Tibial nerve (tissue), 4 donors: ENCODE results near the gene ZBTB7C. TPM values are rescaled to one million over a fixed set of nuclear protein-coding genes. Genes with fewer than 3 reads are reported as not detected.

ENCODE experiments used
- DNase-seq, 2 donors: peaks; one replicate each; pipeline ENCODE4 v3.0.0-alpha.2; 2019; ENCODE audit warnings: low spot score in 2 of 2
- H3K27ac ChIP-seq, 4 donors: fragments of 200-600 bp; sonication (generic) in 3 of 4; one replicate each; pipeline ENCODE4 v1.5.1; 2017 to 2019; ENCODE audit warnings: mild to moderate bottlenecking in 1 of 4
- H3K27me3 ChIP-seq, 2 donors: fragments of 200-600 bp; sonication (generic) in 1 of 2; one replicate each; pipeline versions ENCODE4 v1.5.1 to v1.6.0; 2017 to 2019
- H3K36me3 ChIP-seq, 3 donors: fragments of 200-600 bp; sonication (generic); one replicate each; pipeline ENCODE4 v1.5.1; 2018 to 2019
- H3K4me1 ChIP-seq, 4 donors: fragments of 200-600 bp; sonication (generic) in 3 of 4; one replicate each; pipeline ENCODE4 v1.5.1; 2017 to 2019
- H3K4me3 ChIP-seq, 4 donors: fragments of 200-600 bp; sonication (generic) in 3 of 4; one replicate each; pipeline ENCODE4 v1.5.1; 2017 to 2019; ENCODE audit warnings: mild to moderate bottlenecking in 1 of 4, moderate library complexity in 1 of 4
- H3K9me3 ChIP-seq, 4 donors: fragments of 200-600 bp; sonication (generic) in 3 of 4; one replicate each; pipeline ENCODE4 v1.5.1; 2017 to 2019
- CTCF ChIP-seq, 5 experiments: fragments of 200-600 bp in 3 of 5; fragments of 450-650 bp in 2 of 5; sonication (generic) in 3 of 5; IDR thresholded peaks; one replicate each; pipeline ENCODE4 v1.5.1; 2016 to 2019; ENCODE audit warnings: antibody characterized with exemption in 5 of 5, mild to moderate bottlenecking in 3 of 5, moderate library complexity in 2 of 5
- EP300 ChIP-seq, 2 donors: sonication (generic); formaldehyde crosslinking; IDR thresholded peaks; one replicate each; pipeline ENCODE4 v1.6.1; 2017; ENCODE audit warnings: antibody characterized with exemption in 2 of 2, mild to moderate bottlenecking in 1 of 2
- POLR2A ChIP-seq, 2 donors: fragments of 450-650 bp; IDR thresholded peaks; one replicate each; pipeline ENCODE4 v1.6.1; 2017; ENCODE audit warnings: antibody characterized with exemption in 2 of 2, mild to moderate bottlenecking in 2 of 2, moderate library complexity in 2 of 2
- WGBS, 2 donors: methylation state at CpG; one replicate each; pipeline ENCODE4 v1.1.5; 2018; 5-methylcytosine and 5-hydroxymethylcytosine counted together
- total RNA-seq, 4 donors: library from RNA; depleted of rRNA; stranded (reverse); fragments of >200 nt; gene quantifications; one replicate each; pipeline ENCODE4 v1.1.0, GENCODE V29; 2016

Gene ZBTB7C
- total RNA-seq, 4 donors from 2014 or later = 24.6 to 95.0 (median 75.3) TPM

GRCh38 chr18:48013162-48013561, 396.0 kb downstream of the ZBTB7C start:
- no peak for TF ChIP-seq POLR2A (IDR thresholded peaks at IDR 0.05)
- no peak for TF ChIP-seq EP300 (IDR thresholded peaks at IDR 0.05)
- TF ChIP-seq CTCF (IDR thresholded peaks at IDR 0.05) = no peak
- no peak for DNase-seq
- Histone ChIP-seq H3K4me1 (peaks cover 0 to 6% (median 3%) of the 10 kb centered on the region in 4 donors), H3K9me3 (no peaks in the 10 kb centered on the region), H3K27ac (no peak overlapping the region), H3K27me3 (no peaks in the 10 kb centered on the region), H3K4me3 (no peak overlapping the region), H3K36me3 (no peaks in the 10 kb centered on the region)
- 46 to 47% methylated on average over 4 of the region's 4 CpGs for WGBS, 2 donors

- Histone ChIP-seq H3K27ac (no peak overlapping the region), H3K9me3 (no peaks in the 10 kb centered on the region), H3K36me3 (no peaks in the 10 kb centered on the region), H3K4me3 (no peak overlapping the region), H3K27me3 (no peaks in the 10 kb centered on the region), H3K4me1 (peaks cover 0 to 11% (median 3%) of the 10 kb centered on the region in 4 donors)
- WGBS, 2 donors = 73 to 76% methylated on average over 6 of the region's 6 CpGs
- no peak for TF ChIP-seq EP300 (IDR thresholded peaks at IDR 0.05)
- no peak for TF ChIP-seq CTCF (IDR thresholded peaks at IDR 0.05)
- TF ChIP-seq POLR2A (IDR thresholded peaks at IDR 0.05) = no peak
- no peak for DNase-seq
Observed at GRCh38 chr18:48011926-48012465, 397.2 kb downstream of the ZBTB7C start.

GRCh38 chr18:48010264-48010663, 398.9 kb downstream of the ZBTB7C start:
- DNase-seq = no peak
- H3K4me1 ChIP-seq = peaks cover 0 to 11% (median 3%) of the 10 kb centered on the region in 4 donors
- H3K27me3 ChIP-seq = no peaks in the 10 kb centered on the region
- TF ChIP-seq POLR2A (IDR thresholded peaks at IDR 0.05) (no peak), EP300 (IDR thresholded peaks at IDR 0.05) (no peak), CTCF (IDR thresholded peaks at IDR 0.05) (no peak)
- WGBS, 2 donors = 92 to 97% methylated on average over 2 of the region's 2 CpGs
- no peak overlapping the region for H3K4me3 ChIP-seq
- H3K36me3 ChIP-seq = no peaks in the 10 kb centered on the region
- H3K27ac ChIP-seq = no peak overlapping the region
- H3K9me3 ChIP-seq = no peaks in the 10 kb centered on the region

- 90 to 95% methylated on average over 10 of the region's 10 CpGs for WGBS, 2 donors
- no peak for DNase-seq
- no peak overlapping the region for H3K4me3 ChIP-seq
Observed at GRCh38 chr18:48009116-48009745, 400.0 kb downstream of the ZBTB7C start.

More at GRCh38 chr18:48009116-48009745, 400.0 kb downstream of the ZBTB7C start:
- Histone ChIP-seq H3K4me1 (peaks cover 0 to 13% (median 3%) of the 10 kb centered on the region in 4 donors), H3K27me3 (no peaks in the 10 kb centered on the region), H3K9me3 (no peaks in the 10 kb centered on the region), H3K36me3 (no peaks in the 10 kb centered on the region), H3K27ac (no peak overlapping the region)
- TF ChIP-seq EP300 (IDR thresholded peaks at IDR 0.05) (no peak), POLR2A (IDR thresholded peaks at IDR 0.05) (no peak), CTCF (IDR thresholded peaks at IDR 0.05) (no peak)
